GM18526 (cell line): ENCODE results near the gene ZNF23.

Source experiments
- POLR2A ChIP-seq: IDR thresholded peaks from 3 replicates; pipeline ENCODE4 v1.6.1; 2011; ENCODE audit not compliant: insufficient read length; ENCODE audit errors: extremely low read depth

Gene ZNF23

GRCh38 chr16:71441348-71442050 lies 20.5 kb downstream of the ZNF23 start:
- no peak for TF ChIP-seq POLR2A

GRCh38 chr16:71440669-71441347 lies 21.2 kb downstream of the ZNF23 start:
- no peak for TF ChIP-seq POLR2A

GRCh38 chr16:71439523-71439922 lies 22.5 kb downstream of the ZNF23 start:
- TF ChIP-seq POLR2A, result no peak

- TF ChIP-seq POLR2A, result no peak
Measured at GRCh38 chr16:71436473-71436872, 25.6 kb downstream of the ZNF23 start.

- TF ChIP-seq POLR2A, result no peak
Measured at GRCh38 chr16:71432906-71433305, 29.1 kb downstream of the ZNF23 start.

GRCh38 chr16:71431991-71432390 lies 30.1 kb downstream of the ZNF23 start:
- TF ChIP-seq POLR2A, result no peak

GRCh38 chr16:71431176-71431575 lies 30.9 kb downstream of the ZNF23 start:
- no peak for TF ChIP-seq POLR2A

GRCh38 chr16:71430744-71431143 lies 31.3 kb downstream of the ZNF23 start:
- TF ChIP-seq POLR2A, result no peak

GRCh38 chr16:71429581-71429980 lies 32.5 kb downstream of the ZNF23 start:
- no peak for TF ChIP-seq POLR2A

- TF ChIP-seq POLR2A, result no peak
Measured at GRCh38 chr16:71428883-71429282, 33.2 kb downstream of the ZNF23 start.

GRCh38 chr16:71428385-71428784 lies 33.7 kb downstream of the ZNF23 start:
- no peak for TF ChIP-seq POLR2A

- no peak for TF ChIP-seq POLR2A
Measured at GRCh38 chr16:71426880-71427615, 35.0 kb downstream of the ZNF23 start.

- TF ChIP-seq POLR2A, result no peak
Measured at GRCh38 chr16:71426069-71426879, 35.8 kb downstream of the ZNF23 start.

GRCh38 chr16:71425746-71426068 lies 36.3 kb downstream of the ZNF23 start:
- TF ChIP-seq POLR2A, result no peak

- TF ChIP-seq POLR2A, result no peak
Measured at GRCh38 chr16:71424626-71425025, 37.4 kb downstream of the ZNF23 start.
